ENCODE data around the gene NTHL1. TPM values are rescaled to one million over a fixed set of nuclear protein-coding genes. Genes with fewer than 3 reads are reported as not detected.

The NTHL1 gene
- total RNA-seq, 1 experiment from 2014 or later, result 93.3 TPM

- TF ChIP-seq PRDM15 (CRISPR knock-in tag; IDR thresholded peaks at IDR 0.05) (no peak), ZNF671 (CRISPR knock-in tag; IDR thresholded peaks at IDR 0.05) (no peak), FOXK1 (CRISPR knock-in tag; IDR thresholded peaks at IDR 0.05) (peak; percentile 86), CBFB (CRISPR knock-in tag; IDR thresholded peaks at IDR 0.05; ENCODE audit: low read depth) (no peak), NFYB (CRISPR knock-in tag; conservative IDR thresholded peaks at IDR 0.05; ENCODE audit: low read depth) (no peak), ZNF512 (CRISPR knock-in tag; IDR thresholded peaks at IDR 0.05; ENCODE audit: borderline replicate concordance) (no peak), NFE2L1 (CRISPR knock-in tag; IDR thresholded peaks at IDR 0.05) (no peak), JAZF1 (CRISPR knock-in tag; IDR thresholded peaks at IDR 0.05) (no peak), IRF2 (CRISPR knock-in tag; IDR thresholded peaks at IDR 0.05; ENCODE audit: borderline replicate concordance, low read depth) (no peak), TP53 (CRISPR knock-in tag; IDR thresholded peaks at IDR 0.05) (no peak), ZNF121 (CRISPR knock-in tag; IDR thresholded peaks at IDR 0.05) (no peak), ETV6 (CRISPR knock-in tag; IDR thresholded peaks at IDR 0.05) (no peak)
- TF ChIP-seq, protein P1, sequence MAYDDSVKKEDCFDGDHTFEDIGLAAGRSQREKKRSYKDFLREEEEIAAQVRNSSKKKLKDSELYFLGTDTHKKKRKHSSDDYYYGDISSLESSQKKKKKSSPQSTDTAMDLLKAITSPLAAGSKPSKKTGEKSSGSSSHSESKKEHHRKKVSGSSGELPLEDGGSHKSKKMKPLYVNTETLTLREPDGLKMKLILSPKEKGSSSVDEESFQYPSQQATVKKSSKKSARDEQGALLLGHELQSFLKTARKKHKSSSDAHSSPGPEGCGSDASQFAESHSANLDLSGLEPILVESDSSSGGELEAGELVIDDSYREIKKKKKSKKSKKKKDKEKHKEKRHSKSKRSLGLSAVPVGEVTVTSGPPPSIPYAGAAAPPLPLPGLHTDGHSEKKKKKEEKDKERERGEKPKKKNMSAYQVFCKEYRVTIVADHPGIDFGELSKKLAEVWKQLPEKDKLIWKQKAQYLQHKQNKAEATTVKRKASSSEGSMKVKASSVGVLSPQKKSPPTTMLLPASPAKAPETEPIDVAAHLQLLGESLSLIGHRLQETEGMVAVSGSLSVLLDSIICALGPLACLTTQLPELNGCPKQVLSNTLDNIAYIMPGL (CRISPR knock-in tag; IDR thresholded peaks at IDR 0.05), result peak; percentile 92
- TF ChIP-seq, protein P2, sequence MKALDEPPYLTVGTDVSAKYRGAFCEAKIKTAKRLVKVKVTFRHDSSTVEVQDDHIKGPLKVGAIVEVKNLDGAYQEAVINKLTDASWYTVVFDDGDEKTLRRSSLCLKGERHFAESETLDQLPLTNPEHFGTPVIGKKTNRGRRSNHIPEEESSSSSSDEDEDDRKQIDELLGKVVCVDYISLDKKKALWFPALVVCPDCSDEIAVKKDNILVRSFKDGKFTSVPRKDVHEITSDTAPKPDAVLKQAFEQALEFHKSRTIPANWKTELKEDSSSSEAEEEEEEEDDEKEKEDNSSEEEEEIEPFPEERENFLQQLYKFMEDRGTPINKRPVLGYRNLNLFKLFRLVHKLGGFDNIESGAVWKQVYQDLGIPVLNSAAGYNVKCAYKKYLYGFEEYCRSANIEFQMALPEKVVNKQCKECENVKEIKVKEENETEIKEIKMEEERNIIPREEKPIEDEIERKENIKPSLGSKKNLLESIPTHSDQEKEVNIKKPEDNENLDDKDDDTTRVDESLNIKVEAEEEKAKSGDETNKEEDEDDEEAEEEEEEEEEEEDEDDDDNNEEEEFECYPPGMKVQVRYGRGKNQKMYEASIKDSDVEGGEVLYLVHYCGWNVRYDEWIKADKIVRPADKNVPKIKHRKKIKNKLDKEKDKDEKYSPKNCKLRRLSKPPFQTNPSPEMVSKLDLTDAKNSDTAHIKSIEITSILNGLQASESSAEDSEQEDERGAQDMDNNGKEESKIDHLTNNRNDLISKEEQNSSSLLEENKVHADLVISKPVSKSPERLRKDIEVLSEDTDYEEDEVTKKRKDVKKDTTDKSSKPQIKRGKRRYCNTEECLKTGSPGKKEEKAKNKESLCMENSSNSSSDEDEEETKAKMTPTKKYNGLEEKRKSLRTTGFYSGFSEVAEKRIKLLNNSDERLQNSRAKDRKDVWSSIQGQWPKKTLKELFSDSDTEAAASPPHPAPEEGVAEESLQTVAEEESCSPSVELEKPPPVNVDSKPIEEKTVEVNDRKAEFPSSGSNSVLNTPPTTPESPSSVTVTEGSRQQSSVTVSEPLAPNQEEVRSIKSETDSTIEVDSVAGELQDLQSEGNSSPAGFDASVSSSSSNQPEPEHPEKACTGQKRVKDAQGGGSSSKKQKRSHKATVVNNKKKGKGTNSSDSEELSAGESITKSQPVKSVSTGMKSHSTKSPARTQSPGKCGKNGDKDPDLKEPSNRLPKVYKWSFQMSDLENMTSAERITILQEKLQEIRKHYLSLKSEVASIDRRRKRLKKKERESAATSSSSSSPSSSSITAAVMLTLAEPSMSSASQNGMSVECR (CRISPR knock-in tag; IDR thresholded peaks at IDR 0.05; ENCODE audit: borderline replicate concordance), result peak; percentile 47; the same call in 1 of the 2 replicates
- TF ChIP-seq, protein P3, sequence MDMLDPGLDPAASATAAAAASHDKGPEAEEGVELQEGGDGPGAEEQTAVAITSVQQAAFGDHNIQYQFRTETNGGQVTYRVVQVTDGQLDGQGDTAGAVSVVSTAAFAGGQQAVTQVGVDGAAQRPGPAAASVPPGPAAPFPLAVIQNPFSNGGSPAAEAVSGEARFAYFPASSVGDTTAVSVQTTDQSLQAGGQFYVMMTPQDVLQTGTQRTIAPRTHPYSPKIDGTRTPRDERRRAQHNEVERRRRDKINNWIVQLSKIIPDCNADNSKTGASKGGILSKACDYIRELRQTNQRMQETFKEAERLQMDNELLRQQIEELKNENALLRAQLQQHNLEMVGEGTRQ (CRISPR knock-in tag; IDR thresholded peaks at IDR 0.05), result peak; percentile 100
- TF ChIP-seq, protein P4, sequence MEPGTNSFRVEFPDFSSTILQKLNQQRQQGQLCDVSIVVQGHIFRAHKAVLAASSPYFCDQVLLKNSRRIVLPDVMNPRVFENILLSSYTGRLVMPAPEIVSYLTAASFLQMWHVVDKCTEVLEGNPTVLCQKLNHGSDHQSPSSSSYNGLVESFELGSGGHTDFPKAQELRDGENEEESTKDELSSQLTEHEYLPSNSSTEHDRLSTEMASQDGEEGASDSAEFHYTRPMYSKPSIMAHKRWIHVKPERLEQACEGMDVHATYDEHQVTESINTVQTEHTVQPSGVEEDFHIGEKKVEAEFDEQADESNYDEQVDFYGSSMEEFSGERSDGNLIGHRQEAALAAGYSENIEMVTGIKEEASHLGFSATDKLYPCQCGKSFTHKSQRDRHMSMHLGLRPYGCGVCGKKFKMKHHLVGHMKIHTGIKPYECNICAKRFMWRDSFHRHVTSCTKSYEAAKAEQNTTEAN (CRISPR knock-in tag; IDR thresholded peaks at IDR 0.05), result no peak
- TF ChIP-seq, protein P5, sequence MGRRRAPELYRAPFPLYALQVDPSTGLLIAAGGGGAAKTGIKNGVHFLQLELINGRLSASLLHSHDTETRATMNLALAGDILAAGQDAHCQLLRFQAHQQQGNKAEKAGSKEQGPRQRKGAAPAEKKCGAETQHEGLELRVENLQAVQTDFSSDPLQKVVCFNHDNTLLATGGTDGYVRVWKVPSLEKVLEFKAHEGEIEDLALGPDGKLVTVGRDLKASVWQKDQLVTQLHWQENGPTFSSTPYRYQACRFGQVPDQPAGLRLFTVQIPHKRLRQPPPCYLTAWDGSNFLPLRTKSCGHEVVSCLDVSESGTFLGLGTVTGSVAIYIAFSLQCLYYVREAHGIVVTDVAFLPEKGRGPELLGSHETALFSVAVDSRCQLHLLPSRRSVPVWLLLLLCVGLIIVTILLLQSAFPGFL (CRISPR knock-in tag; IDR thresholded peaks at IDR 0.05; ENCODE audit: borderline replicate concordance), result no peak
Observed at GRCh38 chr16:2047330-2048115, at the start of gene NTHL1, which contains the start of gene TSC2 (continued).
